Left ventricle myocardium superior (tissue), 1 donor: ENCODE data around the gene FBXW8. TPM values are rescaled to one million over a fixed set of nuclear protein-coding genes. Genes with fewer than 3 reads are reported as not detected.
"Not testable (repeated sequence)": the region's sequence is repeated elsewhere in the genome, so short reads cannot be mapped to it uniquely, and the experiment has no call there.

Experiments
- ATAC-seq: fragments of 200-7000 bp; cut with Tn5 transposase; one replicate; pipeline ENCODE4 v1.9.1; 2020; ENCODE audit warnings: mild to moderate bottlenecking, moderate library complexity
- DNase-seq: peaks from one replicate; pipeline ENCODE4 v3.0.0-alpha.2; 2020
- intact Hi-C: fragments of 100-400 bp; cut with micrococcal nuclease; formaldehyde crosslinking; loops from one replicate; pipeline ENCODE4 v1.11.0; 2022
- total RNA-seq: library from RNA; stranded (reverse); fragmentation: NEBNext Ultra II Directional; extraction: Animal tissue kit (Norgen Biotek cat#: 25700); gene quantifications from one replicate; pipeline ENCODE4 v1.2.1, GENCODE V29; 2021
- donor health status: DM: no; HTN: yes; CAD: no; lungs with severe emphysema.

Gene FBXW8
- total RNA-seq, 1 donor from 2014 or later = 5.1 TPM

DNA sequence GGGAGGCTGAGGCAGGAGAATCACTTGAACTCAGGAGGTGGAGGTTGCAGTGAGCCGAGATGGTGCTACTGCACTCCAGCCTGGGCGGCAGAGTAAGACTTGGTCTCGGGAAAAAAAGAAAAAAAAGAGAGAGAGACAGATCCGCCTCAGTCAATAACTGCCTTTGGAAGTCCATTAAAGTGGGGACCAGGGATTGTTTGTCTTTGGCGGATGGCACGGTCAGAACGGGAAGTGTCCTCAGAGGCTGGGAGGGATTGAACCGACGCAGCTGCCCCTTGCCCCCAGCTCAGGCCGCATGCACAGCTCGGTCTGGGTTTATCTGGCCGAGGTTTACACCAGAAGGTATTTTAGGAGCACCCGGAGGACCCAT lies 134.0 kb downstream of the FBXW8 start:
- ATAC-seq (no peak), DNase-seq (no peak)
- intact Hi-C loops = no loop called here

DNA sequence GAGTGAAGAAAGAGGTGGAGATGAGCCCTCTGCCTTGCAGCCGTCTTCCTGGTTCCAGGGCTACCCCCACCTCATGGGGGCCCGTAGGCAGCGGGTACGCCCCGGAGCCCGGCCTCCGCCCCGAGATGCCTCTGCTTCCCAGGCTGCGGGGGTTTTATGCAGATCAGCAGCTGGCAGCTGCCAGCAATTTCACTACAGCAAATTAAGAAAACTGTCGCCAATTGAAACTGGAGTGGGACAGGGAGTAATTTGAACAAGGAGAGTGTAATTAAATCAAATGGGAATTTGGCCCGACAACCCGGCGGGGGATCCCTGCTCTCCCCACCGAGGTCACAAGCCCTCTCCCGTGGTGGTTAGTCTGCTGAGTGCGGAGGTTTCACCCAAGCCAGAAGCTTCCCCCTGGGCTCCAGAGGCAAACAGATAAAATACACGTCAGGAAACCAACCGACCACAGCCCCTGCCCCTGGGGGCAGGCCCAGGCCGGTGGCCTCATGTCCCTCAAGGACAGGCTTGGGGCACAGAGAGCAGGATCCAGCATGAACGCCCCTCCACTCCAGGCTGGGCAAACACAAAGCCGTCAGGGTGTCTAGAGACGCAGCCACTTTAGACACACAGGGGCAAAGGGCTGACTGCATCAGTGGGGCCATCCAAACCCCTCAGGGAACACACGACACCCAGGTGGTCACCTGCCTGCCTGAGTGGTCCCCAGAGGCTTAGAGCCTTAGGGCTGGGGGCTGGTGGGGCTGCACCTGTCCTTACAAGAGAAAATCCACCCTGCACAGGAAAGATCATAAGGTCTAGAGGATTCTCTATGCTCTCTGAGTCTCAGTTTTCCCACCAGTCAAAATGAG lies 134.6 kb downstream of the FBXW8 start:
- DNase-seq = no peak
- ATAC-seq = no peak
- intact Hi-C loops = no loop called here

DNA sequence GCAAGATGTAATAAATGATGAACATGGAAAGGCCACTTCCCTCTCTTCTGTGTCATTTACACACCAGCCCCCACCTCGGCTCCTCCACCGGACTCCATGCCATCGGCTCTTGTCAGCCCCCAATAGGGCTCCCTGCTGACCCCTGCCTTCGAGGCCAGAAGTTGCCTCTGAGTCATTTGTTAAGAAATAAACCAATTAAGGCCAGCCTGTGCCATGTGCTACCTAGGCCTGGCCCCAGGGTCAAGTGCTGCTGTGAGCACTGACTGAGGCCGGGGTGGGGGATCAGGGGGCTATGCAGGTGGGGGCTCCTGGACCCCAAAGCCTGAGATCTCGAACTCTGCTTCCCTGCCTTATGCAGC lies 135.2 kb downstream of the FBXW8 start:
- intact Hi-C loops = no loop called here
- no peak for DNase-seq
- ATAC-seq = no peak

DNA sequence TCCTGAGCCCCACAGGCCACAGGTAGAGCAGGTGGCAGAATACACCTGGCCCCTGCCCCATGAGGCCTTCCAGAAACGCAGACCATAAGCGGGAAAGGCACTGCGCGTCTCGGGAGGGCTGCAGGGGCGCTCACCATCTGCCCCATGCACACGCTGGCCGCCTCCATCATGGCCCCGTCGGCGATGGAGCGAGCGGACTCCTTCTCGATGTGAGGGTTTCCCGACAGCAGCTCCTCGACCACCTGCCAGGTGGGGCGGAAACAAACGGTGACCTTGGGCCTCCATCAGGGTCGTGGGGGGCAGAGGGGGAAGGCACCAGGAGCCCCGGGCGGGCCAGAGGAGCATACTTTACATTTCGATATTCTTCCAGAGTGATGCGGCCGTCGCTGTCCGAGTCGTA lies 135.7 kb downstream of the FBXW8 start:
- intact Hi-C loops = no loop called here
- ATAC-seq = no peak
- DNase-seq = no peak

DNA sequence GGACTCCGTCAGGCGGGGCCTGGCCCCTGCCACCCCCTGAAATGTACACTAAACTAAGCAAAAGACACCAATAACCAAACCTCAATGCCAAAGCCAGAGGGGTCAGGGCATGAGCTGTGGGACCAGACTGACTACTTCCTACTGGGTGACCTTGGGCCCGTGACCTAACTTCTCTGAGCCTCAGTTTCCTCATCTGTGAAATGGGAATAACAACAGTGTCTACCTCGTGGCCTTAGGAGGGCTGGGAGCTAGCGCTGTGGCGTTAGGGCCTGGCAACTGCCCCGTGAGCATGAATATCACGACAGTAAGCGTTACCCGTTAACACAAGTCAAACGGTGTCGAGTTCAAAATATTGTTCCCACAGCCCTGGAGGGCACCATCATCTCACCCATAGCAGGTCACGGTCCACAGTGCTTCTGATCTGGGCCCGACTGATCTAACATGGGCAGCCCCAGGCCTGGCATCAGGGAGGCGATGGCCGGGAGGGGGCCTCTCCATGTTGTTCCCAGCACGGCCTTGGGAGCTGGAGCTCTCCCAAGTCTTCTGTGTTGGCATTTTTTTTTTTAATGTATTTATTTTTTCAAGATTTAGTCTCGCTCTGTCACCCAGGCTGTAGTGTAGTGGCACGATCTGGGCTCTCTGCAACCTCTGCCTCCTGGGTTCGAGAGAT lies 136.2 kb downstream of the FBXW8 start:
- intact Hi-C loops = no loop called here
- ATAC-seq (no peak), DNase-seq (no peak)

DNA sequence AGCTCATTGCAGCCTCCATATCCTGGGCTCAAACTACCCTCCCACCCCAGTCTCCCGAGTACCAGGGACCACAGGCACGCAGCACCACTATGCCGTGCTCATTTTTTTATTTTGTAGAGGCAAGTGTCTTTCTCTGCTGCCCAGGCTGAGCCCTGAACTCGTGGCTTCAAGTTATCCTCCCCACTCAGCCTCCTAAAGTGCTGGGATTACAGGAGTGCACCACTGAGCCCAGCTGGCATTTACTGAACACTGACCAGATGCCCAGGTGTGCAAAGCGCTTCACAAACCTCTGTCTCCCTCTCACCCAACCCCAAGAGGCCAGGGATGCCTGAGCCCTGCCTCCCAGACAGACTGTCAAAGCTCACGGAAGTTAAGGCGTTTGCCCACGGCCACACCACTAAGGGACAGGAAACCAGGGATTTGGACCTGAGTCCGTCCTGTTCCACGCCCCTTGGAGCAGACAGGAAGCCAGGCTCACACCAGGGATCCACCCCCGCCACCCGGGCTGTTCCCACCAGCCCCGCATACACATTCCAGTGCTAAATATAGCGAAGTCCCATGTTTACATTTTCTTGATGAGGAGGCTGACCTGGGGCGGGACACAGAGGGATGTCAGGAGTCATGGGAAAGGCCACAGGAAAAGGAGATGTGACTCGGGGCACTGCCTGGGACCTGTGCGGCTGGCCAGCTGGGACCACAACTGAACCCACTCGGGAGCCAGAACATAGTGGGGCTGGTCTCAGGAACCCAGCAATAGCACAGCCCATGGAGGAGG lies 137.2 kb downstream of the FBXW8 start:
- intact Hi-C loops = no loop called here
- ATAC-seq = peak; percentile 38

GRCh38 chr12:117048585-117048904 lies 137.8 kb downstream of the FBXW8 start:
- DNase-seq = no peak
- no peak for ATAC-seq
- intact Hi-C loops = no loop called here

More for the DNA sequence above, 137.2 kb downstream of the FBXW8 start:
- peak; percentile 77 for DNase-seq

DNA sequence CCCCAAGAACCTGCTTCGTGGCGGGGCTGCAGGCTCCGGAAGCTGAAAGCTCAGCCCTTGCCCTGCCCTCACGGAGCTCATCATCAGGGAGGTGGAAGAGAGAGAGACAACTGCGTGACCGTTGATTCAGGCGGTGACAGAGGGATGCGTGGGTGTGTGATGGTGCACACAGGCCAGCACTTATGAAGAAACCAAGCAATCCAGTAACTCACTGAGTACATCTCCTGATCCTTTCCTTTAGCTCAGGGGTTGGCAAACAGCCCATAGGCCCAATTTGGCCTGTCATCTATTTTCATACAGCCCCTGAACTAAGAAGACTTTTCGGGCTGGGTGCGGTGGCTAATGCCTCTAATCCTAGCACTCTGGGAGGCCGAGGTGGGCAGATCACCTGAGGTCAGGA lies 138.5 kb downstream of the FBXW8 start:
- DNase-seq (peak; percentile 54), ATAC-seq (peak; percentile 9)

GRCh38 chr12:117050060-117050459 lies 139.3 kb downstream of the FBXW8 start:
- ATAC-seq = peak; percentile 6
- intact Hi-C loops = no loop called here
- no peak for DNase-seq

More for the DNA sequence above, 138.5 kb downstream of the FBXW8 start:
- intact Hi-C loops = no loop called here

DNA sequence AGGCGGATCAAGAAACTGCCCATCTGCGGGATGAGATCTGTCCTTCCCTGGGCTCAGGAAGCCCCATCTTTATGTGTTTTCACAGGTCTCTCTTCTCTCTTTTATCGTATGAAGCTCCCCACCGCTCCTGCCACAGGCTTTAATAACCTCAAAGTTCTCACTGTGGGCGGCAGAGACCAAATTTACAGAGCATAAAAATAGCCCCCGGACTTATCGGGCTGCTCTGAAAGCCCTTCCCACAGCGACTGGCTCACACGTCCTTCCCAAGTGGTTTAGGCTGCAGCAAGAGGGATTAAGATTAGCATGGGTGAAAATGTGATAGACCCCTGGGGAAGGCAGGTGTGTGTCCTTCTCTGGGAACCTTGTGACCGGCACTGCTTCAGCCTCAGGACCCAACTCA lies 140.6 kb downstream of the FBXW8 start:
- intact Hi-C loops = no loop called here
- peak; percentile 67 for ATAC-seq
- no peak for DNase-seq

GRCh38 chr12:117052386-117053049 lies 141.8 kb downstream of the FBXW8 start:
- ATAC-seq (peak; percentile 16), DNase-seq (no peak)
- intact Hi-C loops = no loop called here

DNA sequence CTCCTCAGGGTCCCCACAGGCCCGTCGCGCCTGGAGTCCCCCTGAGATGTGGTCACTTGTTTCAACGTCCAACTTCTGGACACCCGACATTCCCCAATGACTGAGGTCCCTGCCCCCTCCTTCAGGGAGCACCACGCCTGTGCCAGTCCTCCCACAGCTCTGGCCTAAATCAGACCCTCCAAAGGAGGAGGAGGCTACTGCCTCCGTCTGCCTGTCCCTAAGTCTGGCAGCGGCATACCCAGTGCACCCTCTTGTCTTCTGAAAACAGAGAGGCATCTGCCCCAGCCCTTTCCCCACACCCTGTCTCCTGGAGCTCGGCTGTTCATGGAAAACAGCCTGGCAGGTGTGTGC lies 142.3 kb downstream of the FBXW8 start:
- no peak for ATAC-seq
- intact Hi-C loops = no loop called here
- no peak for DNase-seq

GRCh38 chr12:117053597-117054201 lies 142.9 kb downstream of the FBXW8 start:
- no peak for DNase-seq
- intact Hi-C loops = no loop called here
- ATAC-seq = no peak

GRCh38 chr12:117054279-117054678 lies 143.5 kb downstream of the FBXW8 start:
- no peak for ATAC-seq
- intact Hi-C loops = no loop called here
- no peak for DNase-seq

GRCh38 chr12:117057626-117058025 lies 146.9 kb downstream of the FBXW8 start:
- intact Hi-C loops = not testable (repeated sequence)

DNA sequence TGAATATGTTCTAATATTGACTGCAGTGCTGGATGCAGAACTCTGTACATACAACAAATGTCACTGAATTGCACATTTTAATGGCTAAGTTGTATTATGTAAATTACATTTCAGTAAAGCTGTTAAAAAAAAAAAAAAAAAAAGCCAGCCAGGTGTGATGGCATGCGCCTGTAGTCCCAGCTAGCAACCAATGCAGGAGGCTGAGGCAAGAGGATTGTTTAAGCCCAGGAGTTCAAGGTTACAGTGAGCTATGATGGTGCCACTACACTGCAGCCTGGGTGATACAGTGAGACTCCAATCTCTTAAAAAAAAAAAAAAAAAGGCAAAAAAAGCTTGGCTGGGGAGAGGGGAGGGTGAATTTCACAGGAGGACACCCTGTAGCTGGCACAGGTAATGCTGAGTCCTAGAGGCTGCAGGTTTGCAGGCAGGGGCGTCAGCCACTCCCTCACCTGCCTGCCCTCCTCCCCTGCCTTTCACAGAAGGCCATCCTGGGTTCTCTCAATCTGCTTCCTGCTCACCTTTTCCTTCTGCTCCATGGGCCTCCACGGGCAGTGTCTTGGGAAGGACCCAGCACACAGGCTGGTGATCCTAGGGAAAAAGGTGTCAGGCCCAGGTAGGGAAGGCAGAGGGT lies 147.8 kb downstream of the FBXW8 start:
- ATAC-seq (no peak), DNase-seq (no peak)
- intact Hi-C loops = no loop called here

More at GRCh38 chr12:117057626-117058025, 146.9 kb downstream of the FBXW8 start:
- not testable (repeated sequence) for DNase-seq, ATAC-seq

- intact Hi-C loops = no loop called here
- ATAC-seq (peak; percentile 59), DNase-seq (no peak)
These were observed 148.4 kb downstream of the FBXW8 start for GRCh38 chr12:117059156-117059555.

- no peak for DNase-seq
- intact Hi-C loops = no loop called here
- peak; percentile 28 for ATAC-seq
These were observed 149.6 kb downstream of the FBXW8 start for GRCh38 chr12:117060246-117060928.
